Stimulated activated CD4-positive, alpha-beta T cell treated with anti-CD3 and anti-CD28 coated beads, Interleukin-15, amount 100 ng/mL, for 1 hour (primary cell): Measurements from ENCODE around the gene FBXW4.
A peak's percentile ranks its signal among the peaks of the same experiment; 100 is the strongest.

Source experiments
- DNase-seq, 2 donors: peaks; one replicate each; pipeline ENCODE4 v3.0.0-alpha.2; 2020; ENCODE audit warnings: low read depth in 1 of 2, low spot score in 1 of 2

The FBXW4 gene

GRCh38 chr10:101704331-101704730 lies 9.4 kb upstream of the FBXW4 start:
- no peak for DNase-seq

GRCh38 chr10:101696632-101697031 lies 1.7 kb upstream of the FBXW4 start:
- no peak for DNase-seq

GRCh38 chr10:101695404-101695890 lies 477 bp upstream of the FBXW4 start:
- no peak for DNase-seq

- peak; percentile 50 to 54 for DNase-seq
Observed at GRCh38 chr10:101693978-101694673, 844 bp downstream of the FBXW4 start.

- no peak for DNase-seq
Observed at GRCh38 chr10:101693651-101693977, 1.4 kb downstream of the FBXW4 start.

- DNase-seq: no peak
Observed at GRCh38 chr10:101691081-101691480, 3.9 kb downstream of the FBXW4 start.

- DNase-seq: no peak
Observed at GRCh38 chr10:101690461-101690860, 4.5 kb downstream of the FBXW4 start.

- DNase-seq: no peak
Observed at GRCh38 chr10:101687071-101687658, 7.8 kb downstream of the FBXW4 start.

GRCh38 chr10:101686133-101686925 lies 8.6 kb downstream of the FBXW4 start:
- DNase-seq: no peak

GRCh38 chr10:101684782-101685181 lies 10.2 kb downstream of the FBXW4 start:
- no peak for DNase-seq

- DNase-seq: no peak
Observed at GRCh38 chr10:101683276-101683675, 11.7 kb downstream of the FBXW4 start.

- no peak for DNase-seq
Observed at GRCh38 chr10:101682172-101682825, 12.7 kb downstream of the FBXW4 start.

GRCh38 chr10:101676565-101676964 lies 18.4 kb downstream of the FBXW4 start:
- no peak for DNase-seq

GRCh38 chr10:101675115-101675514 lies 19.9 kb downstream of the FBXW4 start:
- no peak for DNase-seq

GRCh38 chr10:101672536-101672935 lies 22.4 kb downstream of the FBXW4 start:
- DNase-seq: no peak

- DNase-seq: no peak
Observed at GRCh38 chr10:101671453-101671852, 23.5 kb downstream of the FBXW4 start.

- no peak for DNase-seq
Observed at GRCh38 chr10:101670635-101671034, 24.3 kb downstream of the FBXW4 start.

- DNase-seq: no peak
Observed at GRCh38 chr10:101669181-101669580, 25.8 kb downstream of the FBXW4 start.

- no peak for DNase-seq
Observed at GRCh38 chr10:101668566-101668965, 26.4 kb downstream of the FBXW4 start.

- no peak for DNase-seq
Observed at GRCh38 chr10:101666083-101666482, 28.9 kb downstream of the FBXW4 start.

GRCh38 chr10:101663097-101663496 lies 31.9 kb downstream of the FBXW4 start:
- no peak for DNase-seq

GRCh38 chr10:101660256-101660655 lies 34.7 kb downstream of the FBXW4 start:
- DNase-seq: no peak
